SKM-1 (cell line): Measurements from ENCODE around the gene LYL1.
"Not testable (repeated sequence)": the region's sequence is repeated elsewhere in the genome, so short reads cannot be mapped to it uniquely, and the experiment has no call there.

Source experiments
- DNase-seq: peaks from one replicate; lab custom pipeline; 2025; ENCODE audit not compliant: unreplicated experiment; lab: John Stamatoyannopoulos, UW

Gene LYL1

GRCh38 chr19:13102666-13103580 is at the start of gene LYL1:
Gene LYL1, minus strand, starts transcription at chr19:13102858. Its CDS starts 1,687 bp downstream, at chr19:13101171.
- peak; percentile 97 for DNase-seq

- DNase-seq = peak; percentile 91
These were observed 49.1 kb upstream of the LYL1 start for GRCh38 chr19:13151605-13152355.

GRCh38 chr19:13150931-13151604 is 48.4 kb upstream of the LYL1 start:
- DNase-seq = no peak

GRCh38 chr19:13150187-13150930 is 47.7 kb upstream of the LYL1 start, which contains the start of the genes IER2 and STX10:
Gene IER2, plus strand, starts transcription at chr19:13150411. Its CDS starts 2,776 bp downstream, at chr19:13153187.
Gene STX10, minus strand, starts transcription at chr19:13150375. Its CDS starts 202 bp downstream, at chr19:13150173.
- peak; percentile 87 for DNase-seq

- DNase-seq = no peak
These were observed 47.0 kb upstream of the LYL1 start for GRCh38 chr19:13149628-13150186.

GRCh38 chr19:13149173-13149627 is 46.5 kb upstream of the LYL1 start:
- DNase-seq = not testable (repeated sequence)

- DNase-seq = peak; percentile 39
These were observed 44.3 kb upstream of the LYL1 start for GRCh38 chr19:13146763-13147563.

- no peak for DNase-seq
These were observed 37.1 kb upstream of the LYL1 start for GRCh38 chr19:13139633-13140311.

GRCh38 chr19:13138916-13139198 is 36.2 kb upstream of the LYL1 start:
- no peak for DNase-seq

- no peak for DNase-seq
These were observed 35.7 kb upstream of the LYL1 start for GRCh38 chr19:13138171-13138915.

- no peak for DNase-seq
These were observed 34.7 kb upstream of the LYL1 start for GRCh38 chr19:13137290-13137794.

- no peak for DNase-seq
These were observed 32.7 kb upstream of the LYL1 start for GRCh38 chr19:13135068-13136062.

GRCh38 chr19:13134626-13135025 is 32.0 kb upstream of the LYL1 start:
- no peak for DNase-seq

- DNase-seq = no peak
These were observed 30.7 kb upstream of the LYL1 start for GRCh38 chr19:13133241-13133870.

GRCh38 chr19:13132471-13133180 is 30.0 kb upstream of the LYL1 start:
- DNase-seq = no peak
